GM12878 (cell line): Measurements from ENCODE around the gene PIGV. TPM values are rescaled to one million over a fixed set of nuclear protein-coding genes. Genes with fewer than 3 reads are reported as not detected.
A peak's percentile ranks its signal among the peaks of the same experiment; 100 is the strongest.

ENCODE experiments used
- BHLHE40 ChIP-seq, 2 experiments: fragments of 450-650 bp in 1 of 2; IDR thresholded peaks; 2 replicates each; pipeline ENCODE4 v1.6.1; 2011 to 2017; ENCODE audit warnings: low read depth in 2 of 2, borderline replicate concordance in 1 of 2, improper control_type of control experiment in 1 of 2, low read length in 1 of 2, mild to moderate bottlenecking in 1 of 2
- CEBPB ChIP-seq, 2 experiments: fragments of 150-350 bp in 1 of 2; IDR thresholded peaks; 2 replicates each; pipeline ENCODE4 v1.6.1; 2012 to 2014; ENCODE audit warnings: low read depth in 2 of 2, low read length in 2 of 2, borderline replicate concordance in 1 of 2, inconsistent platforms in 1 of 2
- IRF4 ChIP-seq: IDR thresholded peaks from 2 replicates; pipeline ENCODE4 v1.6.1; 2011; ENCODE audit warnings: low read depth, low read length
- MXI1 ChIP-seq: fragments of 150-350 bp; IDR thresholded peaks from 2 replicates; pipeline ENCODE4 v1.6.1; 2011; ENCODE audit warnings: low read depth, mild to moderate bottlenecking, inconsistent platforms, low read length, improper control_type of control experiment
- NFXL1 ChIP-seq: fragments of 450-650 bp; IDR thresholded peaks from 2 replicates; pipeline ENCODE4 v1.6.1; 2017; ENCODE audit warnings: antibody characterized with exemption, mild to moderate bottlenecking, borderline replicate concordance
- POU2F2 ChIP-seq: IDR thresholded peaks from 3 replicates; pipeline ENCODE4 v1.6.1; 2011; ENCODE audit warnings: low read depth, mild to moderate bottlenecking, low read length, borderline replicate concordance
- SPI1 ChIP-seq: IDR thresholded peaks from 2 replicates; pipeline ENCODE4 v1.6.1; 2011; ENCODE audit warnings: low read depth, mild to moderate bottlenecking, low read length, moderate library complexity, borderline replicate concordance; ENCODE audit not compliant: insufficient read depth
- TAF1 ChIP-seq: IDR thresholded peaks from 2 replicates; pipeline ENCODE4 v1.6.1; 2011; ENCODE audit warnings: mild to moderate bottlenecking, low read depth, low read length, borderline replicate concordance
- YY1 ChIP-seq: IDR thresholded peaks from 2 replicates; pipeline ENCODE4 v1.6.1; 2011; ENCODE audit warnings: low read depth, mild to moderate bottlenecking, low read length
- ZBED1 ChIP-seq: IDR thresholded peaks from 2 replicates; pipeline ENCODE4 v1.6.1; 2016; ENCODE audit warnings: borderline replicate concordance
- ZNF384 ChIP-seq: IDR thresholded peaks from 2 replicates; pipeline ENCODE4 v1.6.1; 2012; ENCODE audit warnings: low read depth, mild to moderate bottlenecking, low read length, improper control_type of control experiment, borderline replicate concordance
- polyA plus RNA-seq, 11 experiments: library from polyadenylated mRNA; depleted of rRNA in 4 of 11; unstranded in 6 of 11; stranded (reverse) in 5 of 11; fragments of >200 nt; fragmentation: Nextera tagmentation in 4 of 11; fragmentation: Illumina TruSeq in 1 of 11; extraction: Ambion mirVana in 4 of 11; extraction: Trizol in 1 of 11; gene quantifications; 1 replicate in 1 of 11; 2 replicates in 10 of 11; pipeline versions ENCODE4 v1.2.1 to v1.2.3, GENCODE V29; 2011 to 2016; ENCODE audit warnings: inconsistent platforms in 2 of 11, missing spikeins in 2 of 11, low read depth in 1 of 11
- total RNA-seq, 4 experiments: library from RNA; depleted of rRNA in 3 of 4; stranded (reverse); fragments of >200 nt in 3 of 4; fragmentation: Illumina TruSeq in 1 of 4; extraction: Trizol in 1 of 4; gene quantifications; 2 replicates each; pipeline versions ENCODE4 v1.2.1 to v1.2.3, GENCODE V29; 2013 to 2021
- TF ChIP-seq, protein P1 (sequence below): fragments of 150-350 bp; IDR thresholded peaks from 2 replicates; pipeline ENCODE4 v1.6.1; 2016; ENCODE audit warnings: low read depth, low read length
- TF ChIP-seq, protein P2 (sequence below): fragments of 450-650 bp; IDR thresholded peaks from 2 replicates; pipeline ENCODE4 v1.6.1; 2018; ENCODE audit warnings: mild to moderate bottlenecking, low read depth, moderate library complexity; ENCODE audit not compliant: partially characterized antibody
- TF ChIP-seq, protein P3 (sequence below): fragments of 450-650 bp; IDR thresholded peaks from 2 replicates; pipeline ENCODE4 v1.6.1; 2016; ENCODE audit warnings: mild to moderate bottlenecking
- TF ChIP-seq, protein P4 (sequence below): fragments of 450-650 bp; IDR thresholded peaks from 2 replicates; pipeline ENCODE4 v1.6.1; 2017; ENCODE audit warnings: mild to moderate bottlenecking, low read depth, inconsistent platforms; ENCODE audit not compliant: poor library complexity, severe bottlenecking

Gene PIGV
- total and polyA plus RNA-seq, 10 of the 15 experiments (the other 5 are each of a cell fraction or from before 2014, with no cell fraction given) = 8.8 to 18.1 (median 11.9) TPM

DNA sequence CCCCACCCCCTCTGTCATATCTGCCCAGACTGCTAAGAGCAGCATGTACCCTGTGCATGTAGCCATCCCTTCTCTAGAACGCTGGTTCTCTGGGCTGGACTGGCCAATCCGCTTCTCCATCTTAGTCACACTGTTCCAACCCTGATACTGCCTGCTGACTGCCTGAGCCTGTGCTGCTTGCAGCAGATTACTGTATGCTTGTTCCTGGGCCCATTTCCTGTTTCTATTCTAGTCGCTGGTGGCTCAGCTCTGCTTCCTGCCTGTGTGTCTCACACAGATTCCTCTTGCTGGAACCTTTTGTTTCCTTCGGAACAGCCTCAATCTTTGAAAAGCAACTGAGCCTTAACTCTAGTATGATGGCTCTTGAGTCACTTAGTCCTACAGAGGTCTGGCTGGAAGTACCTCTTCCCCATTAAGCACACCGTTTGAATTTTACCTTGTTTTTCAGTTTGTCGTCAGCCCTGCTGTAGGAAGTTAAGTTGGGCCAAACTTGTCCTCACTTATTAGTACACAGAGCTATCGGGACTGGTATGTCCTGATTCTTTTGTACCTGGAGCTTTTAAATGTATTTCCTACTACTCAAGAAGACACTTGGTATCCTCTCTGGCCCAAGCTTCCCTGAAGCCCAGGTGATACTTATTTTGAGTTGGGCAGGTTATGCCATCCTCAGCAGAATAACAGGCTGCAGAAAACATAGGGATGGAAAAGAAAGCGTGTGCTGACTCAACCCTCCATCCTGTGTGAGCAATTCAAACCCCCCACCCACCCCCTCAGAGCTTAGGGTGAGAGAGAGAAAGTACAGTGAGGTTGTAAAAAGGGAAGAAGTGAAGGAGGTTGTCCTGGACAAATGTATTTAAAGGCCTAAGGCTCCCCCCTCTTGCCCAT lies 43.4 kb upstream of the PIGV start (continued):
- TF ChIP-seq, protein P1, sequence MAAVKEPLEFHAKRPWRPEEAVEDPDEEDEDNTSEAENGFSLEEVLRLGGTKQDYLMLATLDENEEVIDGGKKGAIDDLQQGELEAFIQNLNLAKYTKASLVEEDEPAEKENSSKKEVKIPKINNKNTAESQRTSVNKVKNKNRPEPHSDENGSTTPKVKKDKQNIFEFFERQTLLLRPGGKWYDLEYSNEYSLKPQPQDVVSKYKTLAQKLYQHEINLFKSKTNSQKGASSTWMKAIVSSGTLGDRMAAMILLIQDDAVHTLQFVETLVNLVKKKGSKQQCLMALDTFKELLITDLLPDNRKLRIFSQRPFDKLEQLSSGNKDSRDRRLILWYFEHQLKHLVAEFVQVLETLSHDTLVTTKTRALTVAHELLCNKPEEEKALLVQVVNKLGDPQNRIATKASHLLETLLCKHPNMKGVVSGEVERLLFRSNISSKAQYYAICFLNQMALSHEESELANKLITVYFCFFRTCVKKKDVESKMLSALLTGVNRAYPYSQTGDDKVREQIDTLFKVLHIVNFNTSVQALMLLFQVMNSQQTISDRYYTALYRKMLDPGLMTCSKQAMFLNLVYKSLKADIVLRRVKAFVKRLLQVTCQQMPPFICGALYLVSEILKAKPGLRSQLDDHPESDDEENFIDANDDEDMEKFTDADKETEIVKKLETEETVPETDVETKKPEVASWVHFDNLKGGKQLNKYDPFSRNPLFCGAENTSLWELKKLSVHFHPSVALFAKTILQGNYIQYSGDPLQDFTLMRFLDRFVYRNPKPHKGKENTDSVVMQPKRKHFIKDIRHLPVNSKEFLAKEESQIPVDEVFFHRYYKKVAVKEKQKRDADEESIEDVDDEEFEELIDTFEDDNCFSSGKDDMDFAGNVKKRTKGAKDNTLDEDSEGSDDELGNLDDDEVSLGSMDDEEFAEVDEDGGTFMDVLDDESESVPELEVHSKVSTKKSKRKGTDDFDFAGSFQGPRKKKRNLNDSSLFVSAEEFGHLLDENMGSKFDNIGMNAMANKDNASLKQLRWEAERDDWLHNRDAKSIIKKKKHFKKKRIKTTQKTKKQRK = no peak
- TF ChIP-seq, protein P2, sequence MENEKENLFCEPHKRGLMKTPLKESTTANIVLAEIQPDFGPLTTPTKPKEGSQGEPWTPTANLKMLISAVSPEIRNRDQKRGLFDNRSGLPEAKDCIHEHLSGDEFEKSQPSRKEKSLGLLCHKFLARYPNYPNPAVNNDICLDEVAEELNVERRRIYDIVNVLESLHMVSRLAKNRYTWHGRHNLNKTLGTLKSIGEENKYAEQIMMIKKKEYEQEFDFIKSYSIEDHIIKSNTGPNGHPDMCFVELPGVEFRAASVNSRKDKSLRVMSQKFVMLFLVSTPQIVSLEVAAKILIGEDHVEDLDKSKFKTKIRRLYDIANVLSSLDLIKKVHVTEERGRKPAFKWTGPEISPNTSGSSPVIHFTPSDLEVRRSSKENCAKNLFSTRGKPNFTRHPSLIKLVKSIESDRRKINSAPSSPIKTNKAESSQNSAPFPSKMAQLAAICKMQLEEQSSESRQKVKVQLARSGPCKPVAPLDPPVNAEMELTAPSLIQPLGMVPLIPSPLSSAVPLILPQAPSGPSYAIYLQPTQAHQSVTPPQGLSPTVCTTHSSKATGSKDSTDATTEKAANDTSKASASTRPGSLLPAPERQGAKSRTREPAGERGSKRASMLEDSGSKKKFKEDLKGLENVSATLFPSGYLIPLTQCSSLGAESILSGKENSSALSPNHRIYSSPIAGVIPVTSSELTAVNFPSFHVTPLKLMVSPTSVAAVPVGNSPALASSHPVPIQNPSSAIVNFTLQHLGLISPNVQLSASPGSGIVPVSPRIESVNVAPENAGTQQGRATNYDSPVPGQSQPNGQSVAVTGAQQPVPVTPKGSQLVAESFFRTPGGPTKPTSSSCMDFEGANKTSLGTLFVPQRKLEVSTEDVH = peak; percentile 69
- TF ChIP-seq POU2F2 (peak; percentile 87), MXI1 (no peak), ZNF384 (no peak), CEBPB (IDR thresholded peaks at IDR 0.05; ENCODE audit: borderline replicate concordance in 1 of 2, low read depth in 2 of 2, low read length in 2 of 2) (no peak; a peak in 1 of 4 replicates), TAF1 (peak; percentile 74), NFXL1 (peak; percentile 83; the same call in 1 of the 2 replicates), BHLHE40 (IDR thresholded peaks at IDR 0.05; ENCODE audit: borderline replicate concordance in 1 of 2, low read depth in 2 of 2, low read length in 1 of 2) (peak in 1 of 2 experiments; percentile 73; a peak in 3 of 4 replicates), SPI1 (peak; percentile 78; the same call in 1 of the 2 replicates), IRF4 (peak; percentile 89), ZBED1 (peak; percentile 70; the same call in 1 of the 2 replicates), YY1 (peak; percentile 90)
- TF ChIP-seq, protein P3, sequence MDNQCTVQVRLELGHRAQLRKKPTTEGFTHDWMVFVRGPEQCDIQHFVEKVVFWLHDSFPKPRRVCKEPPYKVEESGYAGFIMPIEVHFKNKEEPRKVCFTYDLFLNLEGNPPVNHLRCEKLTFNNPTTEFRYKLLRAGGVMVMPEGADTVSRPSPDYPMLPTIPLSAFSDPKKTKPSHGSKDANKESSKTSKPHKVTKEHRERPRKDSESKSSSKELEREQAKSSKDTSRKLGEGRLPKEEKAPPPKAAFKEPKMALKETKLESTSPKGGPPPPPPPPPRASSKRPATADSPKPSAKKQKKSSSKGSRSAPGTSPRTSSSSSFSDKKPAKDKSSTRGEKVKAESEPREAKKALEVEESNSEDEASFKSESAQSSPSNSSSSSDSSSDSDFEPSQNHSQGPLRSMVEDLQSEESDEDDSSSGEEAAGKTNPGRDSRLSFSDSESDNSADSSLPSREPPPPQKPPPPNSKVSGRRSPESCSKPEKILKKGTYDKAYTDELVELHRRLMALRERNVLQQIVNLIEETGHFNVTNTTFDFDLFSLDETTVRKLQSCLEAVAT = peak; percentile 81
- TF ChIP-seq, protein P4, sequence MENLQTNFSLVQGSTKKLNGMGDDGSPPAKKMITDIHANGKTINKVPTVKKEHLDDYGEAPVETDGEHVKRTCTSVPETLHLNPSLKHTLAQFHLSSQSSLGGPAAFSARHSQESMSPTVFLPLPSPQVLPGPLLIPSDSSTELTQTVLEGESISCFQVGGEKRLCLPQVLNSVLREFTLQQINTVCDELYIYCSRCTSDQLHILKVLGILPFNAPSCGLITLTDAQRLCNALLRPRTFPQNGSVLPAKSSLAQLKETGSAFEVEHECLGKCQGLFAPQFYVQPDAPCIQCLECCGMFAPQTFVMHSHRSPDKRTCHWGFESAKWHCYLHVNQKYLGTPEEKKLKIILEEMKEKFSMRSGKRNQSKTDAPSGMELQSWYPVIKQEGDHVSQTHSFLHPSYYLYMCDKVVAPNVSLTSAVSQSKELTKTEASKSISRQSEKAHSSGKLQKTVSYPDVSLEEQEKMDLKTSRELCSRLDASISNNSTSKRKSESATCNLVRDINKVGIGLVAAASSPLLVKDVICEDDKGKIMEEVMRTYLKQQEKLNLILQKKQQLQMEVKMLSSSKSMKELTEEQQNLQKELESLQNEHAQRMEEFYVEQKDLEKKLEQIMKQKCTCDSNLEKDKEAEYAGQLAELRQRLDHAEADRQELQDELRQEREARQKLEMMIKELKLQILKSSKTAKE = peak; percentile 97
